HG03571 (cell line): ENCODE measurements around the gene SLC16A1.
"Not testable (repeated sequence)": the region's sequence is repeated elsewhere in the genome, so short reads cannot be mapped to it uniquely, and the experiment has no call there.

Experiments used
- ATAC-seq: cut with Tn5 transposase; IDR thresholded peaks from one replicate; pipeline ENCODE4 v1.9.1; 2021; ENCODE audit not compliant: unreplicated experiment

The SLC16A1 gene

GRCh38 chr1:112955773-112956543 is at the start of gene SLC16A1:
Gene SLC16A1, minus strand, starts transcription at chr1:112956196. Its CDS starts 26,888 bp downstream, at chr1:112929308.
- ATAC-seq, result peak; percentile 58

GRCh38 chr1:113003751-113004690 is 48.0 kb upstream of the SLC16A1 start:
- no peak for ATAC-seq

GRCh38 chr1:113002297-113002696 is 46.3 kb upstream of the SLC16A1 start:
- no peak for ATAC-seq

GRCh38 chr1:112998592-112999235 is 42.7 kb upstream of the SLC16A1 start:
- ATAC-seq, result no peak

- no peak for ATAC-seq
Observed at GRCh38 chr1:112997781-112998180, 41.8 kb upstream of the SLC16A1 start.

- no peak for ATAC-seq
Observed at GRCh38 chr1:112995890-112996289, 39.9 kb upstream of the SLC16A1 start.

- ATAC-seq, result not testable (repeated sequence)
Observed at GRCh38 chr1:112995021-112995420, 39.0 kb upstream of the SLC16A1 start.

- no peak for ATAC-seq
Observed at GRCh38 chr1:112992780-112993179, 36.8 kb upstream of the SLC16A1 start.

- ATAC-seq, result no peak
Observed at GRCh38 chr1:112991402-112992120, 35.6 kb upstream of the SLC16A1 start.

GRCh38 chr1:112990271-112990670 is 34.3 kb upstream of the SLC16A1 start:
- ATAC-seq, result no peak

- no peak for ATAC-seq
Observed at GRCh38 chr1:112988367-112988766, 32.4 kb upstream of the SLC16A1 start.

- peak; percentile 82 for ATAC-seq
Observed at GRCh38 chr1:112985123-112985522, 29.1 kb upstream of the SLC16A1 start.

- ATAC-seq, result no peak
Observed at GRCh38 chr1:112983537-112984131, 27.6 kb upstream of the SLC16A1 start.

- no peak for ATAC-seq
Observed at GRCh38 chr1:112982853-112983536, 27.0 kb upstream of the SLC16A1 start.

GRCh38 chr1:112982328-112982727 is 26.3 kb upstream of the SLC16A1 start:
- ATAC-seq, result no peak

- ATAC-seq, result not testable (repeated sequence)
Observed at GRCh38 chr1:112981834-112982233, 25.8 kb upstream of the SLC16A1 start.

- ATAC-seq, result no peak
Observed at GRCh38 chr1:112981426-112981825, 25.4 kb upstream of the SLC16A1 start.

- ATAC-seq, result no peak
Observed at GRCh38 chr1:112975336-112975735, 19.3 kb upstream of the SLC16A1 start.

GRCh38 chr1:112974646-112975045 is 18.6 kb upstream of the SLC16A1 start:
- no peak for ATAC-seq

- ATAC-seq, result no peak
Observed at GRCh38 chr1:112973788-112974187, 17.8 kb upstream of the SLC16A1 start.
